Right lobe of liver (tissue), 6 donors: Measurements from ENCODE around the gene ITPR2. TPM values are rescaled to one million over a fixed set of nuclear protein-coding genes. Genes with fewer than 3 reads are reported as not detected.

Experiments used
- ATAC-seq, 4 donors: fragments of 200-7000 bp; cut with Tn5 transposase; one replicate each; pipeline ENCODE4 v1.9.1; 2020; ENCODE audit warnings: mild to moderate bottlenecking in 4 of 4, moderate library complexity in 4 of 4
- DNase-seq, 3 donors: peaks; one replicate each; pipeline ENCODE4 v3.0.0-alpha.2; 2020
- H3K27ac ChIP-seq, 3 donors: fragments of 200-600 bp; one replicate each; pipeline ENCODE4 v1.8.0; 2022
- H3K27me3 ChIP-seq, 2 donors: fragments of 200-600 bp; one replicate each; pipeline ENCODE4 v1.8.0; 2022
- H3K36me3 ChIP-seq, 4 donors: fragments of 200-600 bp; sonication (generic) in 1 of 4; one replicate each; pipeline versions ENCODE4 v1.5.1 to v1.8.0; 2017 to 2022; ENCODE audit warnings: control low read depth in 1 of 4
- H3K4me1 ChIP-seq, 4 donors: fragments of 200-600 bp; sonication (generic) in 1 of 4; one replicate each; pipeline versions ENCODE4 v1.5.1 to v1.8.0; 2017 to 2022; ENCODE audit warnings: control low read depth in 1 of 4
- H3K4me3 ChIP-seq, 3 donors: fragments of 200-600 bp; one replicate each; pipeline ENCODE4 v1.8.0; 2022
- H3K9me3 ChIP-seq, 4 donors: fragments of 200-600 bp; sonication (generic) in 1 of 4; one replicate each; pipeline versions ENCODE4 v1.5.1 to v1.8.0; 2017 to 2022; ENCODE audit warnings: control low read depth in 1 of 4
- POLR2A ChIP-seq: fragments of 450-650 bp; IDR thresholded peaks from one replicate; pipeline ENCODE4 v1.6.1; 2017; ENCODE audit warnings: antibody characterized with exemption, mild to moderate bottlenecking
- WGBS: methylation state at CpG from one replicate; pipeline ENCODE4 v1.1.6; 2018; ENCODE audit warnings: low coverage, low lambda C conversion rate; ENCODE audit not compliant: insufficient coverage; ENCODE audit errors: missing lambda C conversion rate; 5-methylcytosine and 5-hydroxymethylcytosine counted together
- intact Hi-C, 2 donors: fragments of 100-400 bp; cut with DNase I; formaldehyde crosslinking; loops; one replicate each; pipeline versions ENCODE4 v1.11.2 to v1.14.1; 2022
- total RNA-seq, 6 experiments: library from RNA; depleted of rRNA in 2 of 6; stranded (reverse); fragments of >200 nt in 2 of 6; fragmentation: NEBNext Ultra II Directional in 3 of 6; extraction: Animal tissue kit (Norgen Biotek cat#: 25700) in 3 of 6; gene quantifications; one replicate each; pipeline versions ENCODE4 v1.1.0 to v1.2.4, GENCODE V29; 2016 to 2023
- TF ChIP-seq, protein P1 (sequence below), 4 donors: fragments of 200-600 bp in 3 of 4; fragments of 450-650 bp in 1 of 4; IDR thresholded peaks; one replicate each; pipeline versions ENCODE4 v1.5.1 to v1.8.0; 2016 to 2022; ENCODE audit warnings: antibody characterized with exemption in 4 of 4, mild to moderate bottlenecking in 2 of 4
- donor health status: DM: no; HTN: yes; CAD: no.
- donor health status: DM: no; HTN: no; CAD: no.
- donor health status: DM: no; HTN: no; CAD: no.
- donor health status: DM: no; HTN: yes; CAD: no.
- donor health status: DM: no; HTN: yes; CAD: no.

Gene ITPR2
- total RNA-seq, 6 experiments from 2014 or later, result 39.3 to 114 (median 57.2) TPM

DNA sequence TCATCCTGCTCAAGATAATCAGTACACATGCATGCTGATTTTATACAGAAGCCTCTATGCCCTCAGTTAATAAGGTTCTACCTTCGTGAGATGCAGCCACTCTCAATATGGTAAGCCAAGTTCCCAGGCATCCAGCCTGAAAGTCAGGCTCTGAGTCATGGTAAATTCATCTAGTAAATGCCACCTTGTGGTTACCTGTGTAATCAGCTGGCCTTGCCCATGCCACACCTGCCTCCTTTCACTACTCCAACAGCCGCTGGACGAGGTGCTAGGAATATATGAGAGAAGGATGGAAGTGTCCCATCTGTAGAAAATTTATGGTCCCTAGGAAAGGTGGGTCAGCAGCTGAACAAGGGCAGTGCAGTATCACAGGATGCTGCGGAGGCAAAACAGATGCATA, 430.3 kb downstream of the ITPR2 start:
- Histone ChIP-seq H3K27ac (no peak overlapping the region), H3K27me3 (no peaks in the 10 kb centered on the region), H3K4me1 (no peaks in the 10 kb centered on the region), H3K9me3 (no peaks in the 10 kb centered on the region), H3K4me3 (no peak overlapping the region), H3K36me3 (peaks cover 0 to 36% (median 4%) of the 10 kb centered on the region in 4 donors)
- TF ChIP-seq POLR2A, result no peak
- TF ChIP-seq, protein P1, sequence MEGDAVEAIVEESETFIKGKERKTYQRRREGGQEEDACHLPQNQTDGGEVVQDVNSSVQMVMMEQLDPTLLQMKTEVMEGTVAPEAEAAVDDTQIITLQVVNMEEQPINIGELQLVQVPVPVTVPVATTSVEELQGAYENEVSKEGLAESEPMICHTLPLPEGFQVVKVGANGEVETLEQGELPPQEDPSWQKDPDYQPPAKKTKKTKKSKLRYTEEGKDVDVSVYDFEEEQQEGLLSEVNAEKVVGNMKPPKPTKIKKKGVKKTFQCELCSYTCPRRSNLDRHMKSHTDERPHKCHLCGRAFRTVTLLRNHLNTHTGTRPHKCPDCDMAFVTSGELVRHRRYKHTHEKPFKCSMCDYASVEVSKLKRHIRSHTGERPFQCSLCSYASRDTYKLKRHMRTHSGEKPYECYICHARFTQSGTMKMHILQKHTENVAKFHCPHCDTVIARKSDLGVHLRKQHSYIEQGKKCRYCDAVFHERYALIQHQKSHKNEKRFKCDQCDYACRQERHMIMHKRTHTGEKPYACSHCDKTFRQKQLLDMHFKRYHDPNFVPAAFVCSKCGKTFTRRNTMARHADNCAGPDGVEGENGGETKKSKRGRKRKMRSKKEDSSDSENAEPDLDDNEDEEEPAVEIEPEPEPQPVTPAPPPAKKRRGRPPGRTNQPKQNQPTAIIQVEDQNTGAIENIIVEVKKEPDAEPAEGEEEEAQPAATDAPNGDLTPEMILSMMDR (IDR thresholded peaks at IDR 0.05), result peak in 2 of 4 donors; percentile 7 to 20
- intact Hi-C loops, result no loop called here
- ATAC-seq (peak in 3 of 4 donors; percentile 24 to 64 (median 40)), DNase-seq (no peak)
- WGBS, result 100% methylated on average over 2 of the region's 4 CpGs

DNA sequence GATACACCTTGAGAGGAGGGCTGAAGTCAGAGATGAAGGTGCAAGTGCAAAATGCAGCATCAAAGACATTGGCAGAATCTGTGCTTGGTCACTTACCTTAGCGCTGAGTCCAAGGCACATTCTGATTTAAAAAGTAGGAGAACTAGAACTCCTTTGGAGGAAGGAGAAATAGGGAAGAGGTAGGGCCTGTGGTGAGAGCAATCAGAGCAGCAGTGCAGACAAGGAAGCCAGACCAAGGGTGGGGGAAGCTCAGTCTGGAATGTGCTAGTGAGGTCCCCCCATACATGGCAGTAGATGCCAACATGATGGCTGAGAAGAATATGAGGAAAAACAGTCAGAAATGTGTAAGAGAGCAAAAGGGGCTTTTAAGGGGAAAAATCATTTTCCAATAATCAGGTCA, 431.1 kb downstream of the ITPR2 start:
- no peaks in the 10 kb centered on the region for H3K27me3 ChIP-seq
- no peak overlapping the region for H3K4me3 ChIP-seq
- DNase-seq, result no peak
- H3K27ac ChIP-seq, result no peak overlapping the region
- TF ChIP-seq POLR2A, result no peak
- TF ChIP-seq, protein P1 (IDR thresholded peaks at IDR 0.05), result no peak
- WGBS, result 71% methylated on average over 1 of the region's 1 CpG
- H3K9me3 ChIP-seq, result no peaks in the 10 kb centered on the region
- intact Hi-C loops, result no loop called here
- ATAC-seq, result peak in 1 of 4 donors; percentile 18
- H3K36me3 ChIP-seq, result peaks cover 0 to 44% (median 4%) of the 10 kb centered on the region in 4 donors
- no peaks in the 10 kb centered on the region for H3K4me1 ChIP-seq

DNA sequence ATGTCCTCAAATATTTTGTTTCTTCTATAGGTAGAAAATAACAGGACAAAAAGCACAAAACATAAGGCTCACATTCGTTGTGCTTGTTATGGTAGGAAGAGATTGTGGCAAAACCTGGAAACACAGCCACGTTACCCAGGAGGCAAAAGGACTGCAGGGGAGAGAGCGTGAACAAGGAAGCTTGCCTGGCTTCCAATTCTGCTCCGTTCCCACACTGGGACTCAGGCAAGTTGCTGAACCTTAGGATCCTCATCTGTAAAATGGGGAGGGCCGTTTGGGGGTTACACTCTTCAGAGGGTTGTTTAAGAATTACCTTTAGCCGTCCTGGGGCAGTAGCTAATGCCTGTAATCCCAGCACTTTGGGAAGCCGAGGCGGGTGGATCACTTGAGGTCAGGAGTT, 432.4 kb downstream of the ITPR2 start:
- TF ChIP-seq, protein P1 (IDR thresholded peaks at IDR 0.05), result no peak
- no peak for TF ChIP-seq POLR2A
- ATAC-seq (no peak), DNase-seq (no peak)
- H3K4me1 ChIP-seq, result no peaks in the 10 kb centered on the region
- WGBS, result 88% methylated on average over 7 of the region's 8 CpGs
- H3K4me3 ChIP-seq, result no peak overlapping the region
- peaks cover 0 to 54% (median 4%) of the 10 kb centered on the region in 4 donors for H3K36me3 ChIP-seq
- H3K27ac ChIP-seq, result no peak overlapping the region
- H3K27me3 ChIP-seq, result no peaks in the 10 kb centered on the region
- no peaks in the 10 kb centered on the region for H3K9me3 ChIP-seq
- intact Hi-C loops, result no loop called here

DNA sequence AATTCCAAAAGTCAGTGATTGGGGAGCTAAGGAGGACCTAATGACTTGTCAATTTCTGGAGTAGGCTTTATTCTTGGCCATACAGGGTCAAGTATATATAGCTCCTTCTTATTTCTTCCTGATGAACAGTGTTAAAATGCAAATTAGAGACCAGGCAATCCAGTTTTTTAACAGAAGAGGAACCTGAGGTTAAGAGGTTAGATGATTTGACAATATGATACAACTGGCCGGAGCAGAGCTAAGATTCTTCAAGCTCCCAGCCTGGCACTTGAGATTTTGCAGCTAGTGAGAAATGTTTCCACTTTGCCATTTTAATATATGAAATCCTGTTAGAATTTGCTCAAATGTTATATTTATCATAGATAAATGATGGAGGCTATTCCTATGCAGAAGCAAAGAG, 433.6 kb downstream of the ITPR2 start:
- Histone ChIP-seq H3K27ac (no peak overlapping the region), H3K27me3 (no peaks in the 10 kb centered on the region), H3K9me3 (no peaks in the 10 kb centered on the region), H3K4me3 (no peak overlapping the region), H3K36me3 (peaks cover 0 to 66% (median 4%) of the 10 kb centered on the region in 4 donors), H3K4me1 (no peaks in the 10 kb centered on the region)
- TF ChIP-seq, protein P1 (IDR thresholded peaks at IDR 0.05), result no peak
- TF ChIP-seq POLR2A, result no peak
- DNase-seq (no peak), ATAC-seq (no peak)
- intact Hi-C loops, result no loop called here
- WGBS, result 75% methylated on average over 1 of the region's 1 CpG

DNA sequence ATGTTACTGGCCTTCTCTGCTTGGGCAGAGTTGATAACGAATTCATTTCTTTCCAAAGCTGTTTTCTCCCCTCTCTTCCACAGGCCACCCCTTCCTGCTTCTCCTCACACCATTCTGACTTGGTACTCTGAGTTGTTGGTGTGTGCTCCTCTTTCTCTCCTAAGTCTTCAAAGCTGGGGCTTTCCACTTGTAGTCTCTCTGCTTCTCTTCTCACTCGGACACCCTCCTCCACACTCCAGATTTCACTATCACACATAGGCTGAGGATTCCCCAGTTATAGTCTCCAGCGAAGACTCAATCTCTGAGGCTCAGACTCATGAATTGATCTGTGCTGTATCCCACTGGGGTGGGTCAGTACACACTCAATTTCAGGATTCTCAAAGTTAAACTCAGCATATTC, 436.6 kb downstream of the ITPR2 start:
- no peak for DNase-seq
- Histone ChIP-seq H3K27me3 (no peaks in the 10 kb centered on the region), H3K4me3 (no peak overlapping the region), H3K4me1 (no peaks in the 10 kb centered on the region), H3K9me3 (no peaks in the 10 kb centered on the region), H3K27ac (no peak overlapping the region), H3K36me3 (peaks cover 0 to 68% (median 4%) of the 10 kb centered on the region in 4 donors)
- WGBS, result 77% methylated on average over 2 of the region's 3 CpGs
- intact Hi-C loops, result no loop called here
- TF ChIP-seq, protein P1 (IDR thresholded peaks at IDR 0.05), result no peak
- no peak for TF ChIP-seq POLR2A
- ATAC-seq, result no peak
